GM19240 (cell line): Measurements from ENCODE around the gene HOXD9.

Experiments
- DNase-seq: peaks from one replicate; pipeline ENCODE4 v3.0.0; 2011; ENCODE audit warnings: low spot score; ENCODE audit not compliant: insufficient read length

Gene HOXD9

DNA sequence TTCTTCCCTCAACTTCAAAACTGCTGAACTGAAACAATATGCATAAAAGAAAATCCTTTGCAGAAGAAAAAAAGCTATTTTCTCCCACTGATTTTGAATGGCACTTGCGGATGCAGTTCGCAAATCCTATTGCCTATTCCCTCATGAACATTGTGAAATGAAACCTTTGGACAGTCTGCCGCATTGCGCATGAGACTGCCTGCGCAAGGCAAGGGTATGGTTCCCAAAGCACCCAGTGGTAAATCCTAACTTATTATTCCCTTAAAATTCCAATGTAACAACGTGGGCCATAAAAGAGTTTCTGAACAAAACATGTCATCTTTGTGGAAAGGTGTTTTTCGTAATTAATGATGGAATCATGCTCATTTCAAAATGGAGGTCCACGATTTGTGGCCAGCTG is 15.4 kb downstream of the HOXD9 start:
- no peak for DNase-seq

DNA sequence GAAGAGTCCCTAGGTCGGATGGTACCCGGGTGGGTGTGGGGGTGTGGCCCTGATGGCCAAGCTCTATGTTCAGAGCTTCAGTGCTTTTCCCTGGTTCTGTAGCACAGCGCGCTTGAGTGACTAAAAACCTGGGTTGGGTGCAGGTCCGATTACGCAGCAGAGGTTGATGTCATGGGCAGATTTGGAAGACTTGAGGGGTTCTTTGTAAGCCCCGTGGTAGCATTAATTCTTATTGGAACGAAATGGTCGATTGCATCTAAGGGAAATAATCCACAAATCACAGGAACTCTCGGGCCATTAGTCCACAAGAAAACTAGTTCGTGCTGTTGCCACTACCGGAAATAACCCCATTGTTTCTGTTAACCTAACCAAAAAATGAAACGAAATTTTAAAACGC is 16.0 kb downstream of the HOXD9 start:
- DNase-seq = no peak

DNA sequence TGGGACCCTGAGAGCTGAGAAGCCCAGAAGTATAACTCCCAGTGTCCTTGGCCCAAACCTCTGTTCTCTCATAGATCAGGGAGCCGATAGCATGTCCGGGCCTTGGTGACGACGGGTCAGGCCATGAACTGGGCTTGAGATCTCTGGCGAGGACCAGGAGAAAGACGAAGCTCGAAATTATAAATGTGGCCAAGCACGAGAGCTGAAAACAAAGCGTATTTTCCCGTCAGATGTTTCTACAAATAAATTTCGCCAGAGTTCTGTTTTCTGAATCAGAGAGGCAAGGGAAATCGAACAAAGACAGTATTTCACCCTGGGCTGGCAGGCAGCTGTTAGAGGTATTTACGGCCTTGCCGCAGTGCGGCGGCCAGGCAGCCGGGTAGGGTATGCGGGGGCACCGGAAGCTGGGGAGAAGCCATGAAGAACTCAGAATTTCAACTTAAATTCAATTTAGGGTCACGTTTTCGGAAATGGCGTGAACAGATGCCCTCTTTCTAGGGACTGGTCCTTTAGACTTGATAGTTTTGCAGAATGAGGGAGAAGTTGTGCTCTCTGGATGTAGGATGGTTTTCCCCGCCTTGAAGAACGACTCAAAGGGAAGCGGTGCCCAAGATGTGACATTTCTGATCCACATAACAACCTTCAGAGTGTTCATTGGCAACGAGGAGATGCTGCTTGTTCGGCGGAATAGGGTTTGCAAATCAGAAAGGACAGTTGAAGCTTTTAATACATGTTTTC is 16.6 kb downstream of the HOXD9 start:
- no peak for DNase-seq

DNA sequence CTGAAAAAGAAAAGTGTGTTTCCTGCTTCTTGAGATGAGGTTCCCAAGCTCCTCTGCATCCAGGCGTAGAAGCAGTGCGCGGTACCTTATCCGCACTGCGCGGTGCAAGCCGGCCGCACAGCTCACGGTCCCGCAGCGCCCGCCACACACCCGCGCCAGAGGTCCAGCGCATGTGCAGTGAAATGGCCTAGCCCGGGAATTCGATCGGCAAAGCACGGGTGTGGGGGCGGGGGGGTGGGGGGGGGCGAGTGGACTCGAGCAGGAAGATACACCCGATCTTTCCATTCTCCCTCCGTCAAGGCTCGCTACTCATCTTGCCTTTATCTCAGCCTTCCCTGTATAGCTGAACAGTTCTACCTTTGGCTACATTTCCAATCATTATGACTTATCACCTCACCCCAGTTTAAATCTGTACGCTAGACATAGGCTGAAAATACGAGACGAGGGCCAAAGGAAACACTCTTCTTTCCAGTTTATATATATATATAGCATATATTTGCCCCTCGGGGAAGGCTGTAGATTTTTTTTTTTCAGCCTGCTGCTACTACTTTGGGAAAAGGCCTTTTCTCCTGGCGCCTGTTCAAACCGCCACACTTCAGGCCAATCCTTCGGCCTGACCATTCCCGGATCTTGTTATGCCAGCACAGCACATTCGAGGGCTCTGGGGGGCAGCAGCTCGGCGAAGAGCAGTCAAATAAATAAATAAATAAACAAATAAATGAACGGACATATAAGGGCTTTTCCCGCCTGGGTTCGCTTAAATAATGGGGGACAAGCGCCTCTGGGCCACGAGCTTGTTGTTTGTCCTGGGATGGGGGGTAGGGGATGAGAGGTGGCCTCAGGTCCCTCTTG is 17.4 kb downstream of the HOXD9 start:
- no peak for DNase-seq

DNA sequence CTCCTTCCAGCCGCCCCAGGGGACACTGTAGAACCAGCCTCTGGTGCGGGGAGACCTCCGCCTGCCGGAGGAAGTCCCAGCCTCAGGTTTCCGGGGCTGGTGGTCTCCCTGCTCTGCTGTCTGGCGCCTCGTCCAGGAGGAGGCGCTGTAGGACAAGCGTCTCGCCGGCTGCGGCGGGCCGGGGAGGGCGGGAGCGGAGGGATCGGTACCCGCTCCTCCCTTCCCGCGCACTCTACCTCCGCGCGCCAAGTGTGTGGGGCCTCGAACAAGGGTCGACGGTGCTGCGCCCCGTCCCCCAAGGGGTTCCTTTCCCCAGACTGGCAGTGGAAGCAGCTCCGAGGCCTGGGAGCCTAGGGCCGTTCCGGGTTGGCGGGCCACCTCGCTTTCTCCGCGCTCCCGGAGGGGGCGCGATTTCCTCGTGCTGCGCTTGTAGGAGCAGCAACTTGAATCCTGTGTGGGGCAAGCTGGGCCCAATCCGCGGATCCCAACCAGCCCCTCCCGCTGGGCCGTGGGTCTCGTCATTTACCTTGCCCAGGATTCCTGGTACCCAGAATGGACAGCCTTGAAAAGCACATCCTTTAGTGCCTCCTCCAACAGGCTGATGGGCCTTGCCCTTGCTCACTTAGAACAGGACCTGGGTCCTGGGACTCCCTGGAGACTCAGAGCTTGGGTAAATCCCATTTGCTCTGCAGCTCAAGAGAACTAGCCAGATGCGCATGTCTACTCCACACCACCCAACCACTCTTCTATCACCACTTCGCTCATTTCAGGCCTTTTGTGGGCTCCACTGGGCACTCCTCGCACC is 18.2 kb downstream of the HOXD9 start:
- peak; percentile 89 for DNase-seq

DNA sequence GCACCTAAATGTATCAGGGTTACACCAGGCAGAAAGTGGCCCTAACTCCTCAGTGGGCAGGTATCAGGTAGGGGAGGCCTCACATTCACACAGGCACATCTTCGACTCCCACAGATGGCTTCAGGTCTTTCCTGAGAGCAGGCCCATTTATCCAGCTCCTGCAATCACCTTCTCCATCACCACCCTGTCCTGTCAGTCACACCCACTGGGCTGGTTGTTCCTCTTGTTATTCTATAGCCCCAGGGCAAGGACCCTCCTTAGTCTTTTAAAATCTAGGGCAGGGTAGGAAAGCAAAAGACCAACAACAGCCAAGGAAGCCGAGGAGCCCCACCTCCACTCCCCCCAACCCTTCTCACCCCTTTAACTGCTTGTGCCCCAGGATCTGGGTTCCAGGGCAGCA is 19.8 kb downstream of the HOXD9 start:
- DNase-seq = no peak

DNA sequence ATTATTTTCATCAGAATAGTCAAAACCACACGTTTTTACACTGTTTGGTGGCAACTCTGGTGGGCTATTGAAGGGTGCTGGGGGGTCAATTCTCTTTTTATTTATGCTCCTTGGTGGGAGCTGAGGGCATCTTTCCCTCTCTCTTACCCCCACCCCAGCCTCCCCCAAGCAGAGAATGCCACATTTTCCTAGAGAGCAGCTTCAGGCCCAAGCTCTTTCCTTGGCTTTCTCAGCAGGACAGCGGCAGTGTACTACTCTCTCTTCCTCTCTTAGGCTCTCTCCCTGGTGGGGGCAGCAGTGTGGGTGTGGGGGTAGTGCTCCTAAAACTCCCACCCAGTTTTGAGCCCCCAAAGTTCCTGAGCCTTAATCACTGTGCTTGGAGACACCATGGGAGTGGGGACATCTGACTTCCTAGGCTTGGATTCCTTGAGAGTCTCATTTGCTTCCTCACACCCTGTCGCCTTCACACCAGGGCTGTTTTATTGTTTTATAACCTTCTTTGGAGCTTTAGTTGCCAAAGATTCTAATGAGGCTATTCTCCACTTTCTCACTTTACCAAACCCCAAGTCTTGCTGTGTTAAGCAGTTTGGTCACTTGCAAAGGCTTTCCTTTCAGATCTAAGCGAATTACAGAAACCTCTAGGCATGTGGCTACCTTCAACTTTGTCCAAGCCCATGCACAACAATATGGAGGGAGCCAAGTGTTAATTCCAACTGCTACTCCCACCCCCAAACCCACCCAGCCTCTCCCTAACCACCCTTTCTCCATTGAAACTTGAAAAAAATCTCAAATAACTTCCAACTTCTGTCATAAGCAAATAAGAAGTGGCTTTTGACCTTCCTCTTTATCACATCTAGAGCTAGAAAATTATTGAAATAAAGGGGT is 22.8 kb downstream of the HOXD9 start:
- DNase-seq = no peak

DNA sequence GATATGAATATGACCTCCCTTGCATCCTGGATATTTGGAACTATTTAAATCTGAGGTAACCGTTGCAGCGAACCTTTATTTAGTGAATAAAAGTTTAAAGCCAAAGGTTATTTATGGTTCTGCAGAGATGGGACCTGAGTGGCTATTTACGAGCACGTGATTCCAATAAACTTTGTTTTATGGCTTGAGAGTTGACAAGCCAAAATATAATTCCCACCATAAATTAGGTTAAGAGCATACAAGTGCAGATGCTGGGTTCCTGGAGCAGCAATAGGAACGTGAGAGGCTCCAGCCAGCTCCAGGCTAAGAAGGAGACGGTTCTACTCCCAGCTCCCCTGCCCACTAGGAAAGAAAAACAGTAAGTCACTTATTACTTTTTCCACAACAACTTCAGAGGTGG is 23.6 kb downstream of the HOXD9 start:
- no peak for DNase-seq

DNA sequence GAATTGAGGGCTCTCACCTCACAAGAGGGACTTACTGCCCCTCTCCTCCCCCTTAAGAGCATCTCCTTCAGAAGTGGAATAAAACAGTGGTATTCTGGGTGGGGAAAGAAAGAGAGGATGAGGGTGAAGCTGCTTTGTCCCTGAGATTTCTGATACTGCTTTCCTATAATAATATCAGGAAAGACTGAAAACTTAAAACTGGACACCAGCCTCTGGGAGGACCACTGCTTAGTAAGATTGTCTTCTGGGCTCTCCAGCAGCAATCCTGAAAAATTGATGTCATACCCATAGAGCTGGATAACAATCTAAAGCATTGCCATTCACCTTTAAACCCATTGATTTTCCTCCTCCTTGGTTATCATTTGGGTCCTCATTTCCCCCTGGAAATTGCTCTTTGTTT is 24.1 kb downstream of the HOXD9 start:
- no peak for DNase-seq

DNA sequence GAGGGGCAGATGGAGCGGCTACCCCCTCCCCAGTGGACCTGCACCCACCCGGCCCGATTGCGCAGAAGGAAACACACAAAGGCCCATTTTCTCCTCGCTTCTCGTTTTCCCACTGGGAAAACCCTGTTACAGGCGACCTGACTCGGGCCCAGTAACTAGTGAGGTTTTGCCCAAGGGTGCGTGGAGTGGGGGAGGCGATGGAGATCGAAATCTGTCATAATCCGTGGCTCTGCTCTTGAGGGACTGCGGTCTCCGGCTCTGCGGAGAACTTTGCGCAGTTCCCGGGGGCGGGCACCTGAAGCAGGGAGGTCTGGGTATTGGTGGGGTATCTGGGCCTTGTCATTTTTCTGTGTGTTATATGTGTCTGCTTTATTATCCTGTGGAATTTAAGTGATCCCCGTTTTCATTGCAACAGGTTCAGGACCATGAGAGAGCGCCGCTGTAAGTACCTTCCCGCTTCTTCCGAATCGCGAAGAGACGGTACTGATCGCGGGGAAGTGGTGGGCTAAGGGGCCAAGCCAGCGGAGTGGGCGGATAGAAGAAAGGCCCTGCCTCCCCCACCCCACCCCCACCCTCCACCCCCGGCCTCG is 24.8 kb downstream of the HOXD9 start:
- no peak for DNase-seq

DNA sequence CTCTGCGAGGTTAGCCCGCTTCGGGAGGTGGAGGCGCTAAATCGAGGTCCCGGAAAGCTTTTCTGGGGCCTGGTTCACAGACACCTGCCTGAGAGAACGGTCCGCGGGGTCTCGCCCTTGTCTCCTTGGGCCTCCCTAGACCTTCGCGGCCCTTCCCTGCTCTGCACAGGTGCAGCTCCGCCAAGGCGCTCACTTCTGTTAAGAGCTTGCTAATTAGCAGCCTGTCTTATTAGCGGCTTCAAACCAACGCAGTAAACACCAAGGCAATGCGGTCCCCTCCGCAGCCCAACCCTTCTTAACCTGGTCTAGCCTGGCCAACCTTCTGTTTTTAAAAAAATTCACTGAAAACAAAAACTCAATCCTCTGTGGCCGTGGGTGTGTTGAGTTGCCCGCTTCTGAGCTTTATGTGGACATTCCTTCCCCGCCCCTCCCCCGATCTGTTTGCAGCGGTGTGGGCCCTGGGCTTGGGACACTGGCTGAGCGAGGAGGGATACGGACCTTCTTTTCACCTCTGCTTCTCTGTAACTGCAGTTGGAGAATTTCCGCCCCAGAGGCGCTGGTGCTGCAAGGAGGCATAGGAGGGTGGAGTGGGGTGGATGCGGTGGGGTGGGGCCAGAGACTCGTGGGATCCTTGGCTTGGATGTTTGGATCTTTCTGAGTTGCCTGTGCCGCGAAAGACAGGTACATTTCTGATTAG is 25.4 kb downstream of the HOXD9 start:
- no peak for DNase-seq

DNA sequence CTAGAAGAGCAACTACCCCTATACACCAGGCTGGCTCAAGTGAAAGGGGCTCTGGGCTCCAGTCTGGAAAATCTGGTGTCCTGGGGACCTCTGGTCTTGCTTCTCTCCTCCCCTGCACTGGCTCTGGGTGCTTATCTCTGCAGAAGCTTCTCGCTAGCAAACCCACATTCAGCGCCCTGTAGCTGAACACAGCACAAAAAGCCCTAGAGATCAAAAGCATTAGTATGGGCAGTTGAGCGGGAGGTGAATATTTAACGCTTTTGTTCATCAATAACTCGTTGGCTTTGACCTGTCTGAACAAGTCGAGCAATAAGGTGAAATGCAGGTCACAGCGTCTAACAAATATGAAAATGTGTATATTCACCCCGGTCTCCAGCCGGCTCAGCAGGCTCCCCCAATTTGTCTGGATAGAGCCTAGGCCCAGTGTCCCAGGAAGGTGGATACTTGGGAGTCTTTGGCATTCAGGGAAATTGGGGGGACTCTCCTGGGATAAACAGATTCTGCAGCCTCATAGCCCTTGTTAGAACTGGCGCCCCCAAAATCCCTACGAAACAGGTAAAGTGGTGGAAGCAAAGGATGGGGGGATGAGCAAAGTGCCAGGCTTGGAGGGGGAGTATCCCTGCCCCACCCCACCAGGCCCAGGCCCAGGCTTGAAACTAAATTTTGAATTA is 26.4 kb downstream of the HOXD9 start:
- no peak for DNase-seq

DNA sequence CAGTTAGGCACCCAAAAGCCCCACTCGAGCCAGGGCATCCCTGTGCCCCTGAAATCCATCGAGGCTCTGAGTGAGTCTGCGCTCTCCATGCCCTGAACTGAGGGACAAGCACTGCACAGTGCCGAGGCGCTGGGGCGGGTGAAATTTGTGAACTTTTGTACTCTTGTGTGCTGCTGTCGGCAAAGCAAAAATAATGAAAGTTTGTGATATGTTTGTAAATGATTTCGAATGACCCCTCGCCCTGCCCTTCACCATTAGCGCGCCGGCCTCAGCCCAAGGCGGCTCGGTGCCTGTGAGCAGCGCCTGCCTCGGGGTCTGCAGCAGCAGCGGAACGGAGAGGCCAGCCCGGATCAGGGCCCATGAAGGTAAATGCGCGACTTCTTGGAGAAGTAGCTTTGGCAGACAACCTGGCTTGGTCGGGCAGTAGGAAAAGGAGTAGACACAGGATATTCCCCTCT is 27.0 kb downstream of the HOXD9 start:
- no peak for DNase-seq

DNA sequence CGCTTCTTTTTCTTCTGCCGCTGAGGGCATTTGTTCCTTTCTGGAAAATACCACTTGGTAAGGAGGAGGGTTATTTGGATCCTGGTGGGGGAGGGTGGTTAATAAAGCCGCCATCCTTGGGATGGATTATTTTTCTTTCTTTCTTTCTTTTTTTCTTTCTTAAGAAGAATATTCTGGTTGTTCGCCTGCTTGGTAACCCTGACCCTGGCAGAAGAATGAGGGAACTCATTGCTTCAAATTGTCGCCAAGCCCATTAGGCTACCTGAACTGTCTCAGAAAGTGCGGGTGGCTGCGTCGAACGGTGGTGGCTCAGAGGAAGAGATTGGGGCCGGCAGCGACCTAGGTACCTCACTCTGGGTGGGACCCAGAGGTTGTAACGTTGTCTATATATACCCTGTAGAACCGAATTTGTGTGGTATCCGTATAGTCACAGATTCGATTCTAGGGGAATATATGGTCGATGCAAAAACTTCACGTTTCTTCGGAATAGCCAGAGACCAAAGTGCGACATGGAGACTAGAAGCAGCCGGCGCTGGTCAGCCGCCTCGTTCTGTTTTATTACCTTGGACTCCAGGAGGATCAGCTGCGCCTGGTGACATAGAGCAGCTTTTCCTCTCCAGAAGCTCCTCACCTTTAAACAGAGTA is 27.5 kb downstream of the HOXD9 start:
- no peak for DNase-seq

DNA sequence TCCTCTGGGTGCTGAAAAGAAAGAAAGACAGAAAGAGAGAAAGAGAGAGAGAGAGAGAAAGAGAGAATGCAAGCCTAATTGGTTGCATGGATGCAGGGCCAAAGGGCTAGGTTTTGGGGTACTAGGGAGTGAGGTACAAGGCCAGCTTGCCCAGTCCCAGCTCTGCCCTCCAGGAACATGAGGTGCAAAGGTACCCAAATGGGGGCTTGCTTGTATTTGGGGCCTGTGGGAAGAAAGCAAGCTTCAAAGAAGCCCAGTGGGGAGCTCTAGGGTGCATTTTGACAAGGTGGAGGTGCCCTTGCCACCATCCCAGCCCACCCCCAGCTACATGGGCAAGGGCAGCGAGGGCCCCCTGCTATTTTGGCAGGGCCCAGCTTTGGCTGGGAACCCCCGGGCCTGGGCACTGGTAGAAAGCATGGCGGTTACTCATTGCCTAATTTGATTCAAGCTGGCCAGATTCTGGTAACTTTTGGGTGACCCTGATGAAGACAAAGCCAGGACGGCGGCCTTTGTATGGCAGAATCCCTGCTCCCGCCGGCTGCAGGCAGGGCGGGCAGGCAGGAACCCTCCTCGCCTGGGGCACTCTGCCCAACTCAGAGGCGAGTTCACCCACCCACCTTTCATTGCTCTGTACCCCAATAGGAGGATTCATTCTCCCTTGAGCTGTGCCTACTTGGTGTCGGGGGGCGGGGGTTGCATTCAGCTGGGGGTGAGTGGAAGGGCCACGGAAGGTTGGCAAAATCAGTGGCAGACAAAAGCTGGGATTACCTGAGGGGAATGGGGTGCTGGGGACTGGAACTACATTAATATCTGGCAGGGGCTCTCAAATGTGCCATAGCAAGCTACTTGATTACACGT is 28.3 kb downstream of the HOXD9 start:
- DNase-seq = no peak

DNA sequence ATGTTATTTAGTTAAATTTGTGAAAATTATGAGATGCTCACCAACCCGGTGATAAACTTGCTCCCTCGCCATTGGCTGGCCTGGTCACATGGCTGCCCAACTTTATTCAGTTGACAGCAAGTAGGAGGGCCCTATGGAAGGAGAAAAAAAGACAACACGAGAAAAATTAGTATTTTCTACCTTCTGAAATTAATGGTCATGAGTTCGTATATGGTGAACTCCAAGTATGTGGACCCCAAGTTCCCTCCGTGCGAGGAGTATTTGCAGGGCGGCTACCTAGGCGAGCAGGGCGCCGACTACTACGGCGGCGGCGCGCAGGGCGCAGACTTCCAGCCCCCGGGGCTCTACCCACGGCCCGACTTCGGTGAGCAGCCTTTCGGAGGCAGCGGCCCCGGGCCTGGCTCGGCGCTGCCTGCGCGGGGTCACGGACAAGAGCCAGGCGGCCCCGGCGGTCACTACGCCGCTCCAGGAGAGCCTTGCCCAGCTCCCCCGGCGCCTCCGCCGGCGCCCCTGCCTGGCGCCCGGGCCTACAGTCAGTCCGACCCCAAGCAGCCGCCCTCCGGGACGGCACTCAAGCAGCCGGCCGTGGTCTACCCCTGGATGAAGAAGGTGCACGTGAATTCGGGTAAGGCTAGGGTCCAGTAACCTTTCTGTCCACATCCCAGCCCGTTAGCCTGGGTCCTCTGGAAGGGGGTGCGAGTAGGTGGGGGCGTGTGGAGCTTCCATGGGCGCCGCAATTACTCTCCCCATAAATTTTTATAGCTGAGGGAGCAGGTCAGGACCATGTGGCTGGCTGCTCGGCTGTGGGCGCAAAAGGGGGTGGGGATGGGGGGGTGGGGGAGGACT is 29.1 kb downstream of the HOXD9 start, which contains the start of gene HOXD4:
TSS of gene HOXD4 (plus strand) at position 109 of the 846 bp plus-strand sequence. CDS start at position 193, 84 bp downstream.
- no peak for DNase-seq
